ENCODE data around the gene PIGS. TPM values are rescaled to one million over a fixed set of nuclear protein-coding genes. Genes with fewer than 3 reads are reported as not detected.

Gene PIGS
- total and polyA plus RNA-seq, 2 donors (not counting 3 experiments of a cell fraction or from before 2014, with no cell fraction given) = 71.3 to 110 TPM

DNA sequence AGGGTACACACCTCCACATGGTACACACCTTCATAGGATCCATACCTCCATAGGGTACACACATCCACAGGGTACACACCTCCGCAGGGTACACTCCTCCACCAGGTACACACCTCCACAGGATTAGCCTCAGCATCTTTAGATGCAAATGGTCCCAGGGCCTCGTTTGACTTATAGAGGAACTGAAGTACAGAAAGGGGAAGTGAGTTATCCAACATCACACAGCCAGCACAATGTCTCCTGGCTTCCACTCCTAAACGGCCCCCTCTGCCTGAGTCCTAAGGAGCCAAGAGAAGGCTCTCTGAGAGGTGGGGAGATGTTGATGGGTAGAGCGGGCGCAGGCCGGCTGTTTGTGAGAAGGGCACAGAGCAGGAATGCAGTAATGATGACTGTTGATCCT, 53.2 kb downstream of the PIGS start:
- FAIRE-seq = no peak

More for the DNA sequence above, 53.2 kb downstream of the PIGS start:
- no peak overlapping the region for H3K4me2 ChIP-seq (ENCODE audit: insufficient read depth, low read length)
- no peaks in the 10 kb centered on the region for H3K4me1 ChIP-seq (ENCODE audit: control insufficient read depth, extremely low read depth, insufficient read depth, low read length)
- no peak for DNase-seq (ENCODE audit: low read depth, low spot score)
- H3K79me2 ChIP-seq (ENCODE audit: control insufficient read depth, insufficient read depth, low read length) = no peaks in the 10 kb centered on the region
- H3K4me3 ChIP-seq (replicated peaks in 1 of 3; ENCODE audit: insufficient read depth in 1 of 3, low read depth in 1 of 3, low read length in 3 of 3) = no peak overlapping the region
- H3K27ac ChIP-seq (ENCODE audit: insufficient read depth, low read depth, low read length) = no peak overlapping the region
- no peaks in the 10 kb centered on the region for H3K36me3 ChIP-seq (ENCODE audit: control insufficient read depth in 2 of 2, extremely low read depth in 1 of 2, insufficient read depth in 2 of 2, low read length in 2 of 2)
- H2AFZ ChIP-seq (ENCODE audit: low read depth, low read length) = no peak overlapping the region
- BruUV-seq (replicated peaks) = no TSS peak
- dilution Hi-C loops (cut with MboI; ENCODE audit: extremely low pct_ligation_motif_present, low sequenced_read_pairs) (no loop called here), intact Hi-C loops (cut with micrococcal nuclease) (no loop called here)
- H3K9me3 ChIP-seq (replicated peaks; ENCODE audit: control insufficient read depth, insufficient read depth, low read length) = no peaks in the 10 kb centered on the region
- CTCF ChIA-PET = no interaction called here
- H3K27me3 ChIP-seq (ENCODE audit: control insufficient read depth in 2 of 2, insufficient read depth in 2 of 2, low read length in 2 of 2) = peaks cover 0 to 3% of the 10 kb centered on the region in 2 experiments
- H3K9me1 ChIP-seq (replicated peaks; ENCODE audit: control insufficient read depth, extremely low read depth, insufficient read depth, low read length) = no peaks in the 10 kb centered on the region
- TF ChIP-seq CTCF (IDR thresholded peaks at IDR 0.05; ENCODE audit: extremely low read depth in 1 of 2, insufficient read depth in 1 of 2, low read depth in 1 of 2, low read length in 2 of 2) (no peak), MYC (IDR thresholded peaks at IDR 0.05; ENCODE audit: low read depth, low read length) (no peak), GATA2 (IDR thresholded peaks at IDR 0.05; ENCODE audit: insufficient read depth, insufficient read length, low read depth, low read length) (no peak), JUN (IDR thresholded peaks at IDR 0.05; ENCODE audit: borderline replicate concordance, insufficient read depth, insufficient read length, low read depth) (no peak), POLR2AphosphoS5 (IDR thresholded peaks at IDR 0.05; ENCODE audit: insufficient read depth, low read depth, low read length) (no peak), EZH2 (IDR thresholded peaks at IDR 0.05; ENCODE audit: borderline replicate concordance, low read depth, low read length, severe bottlenecking) (no peak), FOS (IDR thresholded peaks at IDR 0.05; ENCODE audit: borderline replicate concordance, insufficient read depth, low read length) (no peak), POLR2A (IDR thresholded peaks at IDR 0.05; ENCODE audit: low read depth, low read length) (no peak)
- TF ChIP-seq, protein P1, sequence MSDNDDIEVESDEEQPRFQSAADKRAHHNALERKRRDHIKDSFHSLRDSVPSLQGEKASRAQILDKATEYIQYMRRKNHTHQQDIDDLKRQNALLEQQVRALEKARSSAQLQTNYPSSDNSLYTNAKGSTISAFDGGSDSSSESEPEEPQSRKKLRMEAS (IDR thresholded peaks at IDR 0.05; ENCODE audit: insufficient read depth, insufficient read length) = no peak
- no peak overlapping the region for H3K9ac ChIP-seq (replicated peaks; ENCODE audit: extremely low read depth, insufficient read depth, low read length)
- no peaks in the 10 kb centered on the region for H4K20me1 ChIP-seq (replicated peaks; ENCODE audit: control insufficient read depth, extremely low read depth, insufficient read depth, low read length)
- POLR2A ChIA-PET = no interaction called here

All from endothelial cell of umbilical vein (primary cell).